GM19463 (cell line): ENCODE measurements around the gene SOBP.

Experiments used
- ATAC-seq: cut with Tn5 transposase; IDR thresholded peaks from one replicate; pipeline ENCODE4 v1.9.1; 2021; ENCODE audit warnings: mild to moderate bottlenecking, moderate library complexity; ENCODE audit not compliant: unreplicated experiment

SOBP gene

GRCh38 chr6:107485157-107485556, 4.8 kb upstream of the SOBP start:
- no peak for ATAC-seq

- no peak for ATAC-seq
Observed at GRCh38 chr6:107488174-107488874, 1.6 kb upstream of the SOBP start.

GRCh38 chr6:107488875-107489635, 862 bp upstream of the SOBP start:
- no peak for ATAC-seq

DNA sequence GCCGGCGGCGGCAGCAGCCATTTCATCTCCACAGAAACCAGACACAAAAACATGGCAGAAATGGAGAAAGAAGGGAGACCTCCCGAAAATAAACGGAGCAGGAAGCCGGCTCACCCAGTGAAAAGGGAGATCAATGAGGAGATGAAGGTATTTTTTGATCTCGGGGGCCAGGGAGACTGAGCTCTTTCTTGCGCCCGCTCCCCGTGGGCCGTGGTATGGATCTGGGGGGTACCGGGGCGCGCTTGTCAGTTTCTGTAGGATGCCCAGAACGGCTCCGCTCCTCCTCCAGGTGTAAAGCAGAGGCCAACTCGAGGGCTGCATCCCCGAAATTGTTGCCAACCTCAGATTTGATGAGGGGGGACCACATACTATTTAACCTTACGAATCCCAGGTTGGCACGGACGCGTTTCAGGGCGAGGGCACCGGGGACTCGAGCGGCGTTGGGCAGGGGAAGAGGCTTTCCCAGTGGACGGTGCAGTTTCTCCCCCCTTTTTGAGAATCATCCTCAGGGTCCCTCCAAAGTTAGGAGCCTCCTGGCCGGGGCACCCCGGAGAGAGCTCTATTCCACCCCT, 735 bp downstream of the SOBP start:
- ATAC-seq: no peak

DNA sequence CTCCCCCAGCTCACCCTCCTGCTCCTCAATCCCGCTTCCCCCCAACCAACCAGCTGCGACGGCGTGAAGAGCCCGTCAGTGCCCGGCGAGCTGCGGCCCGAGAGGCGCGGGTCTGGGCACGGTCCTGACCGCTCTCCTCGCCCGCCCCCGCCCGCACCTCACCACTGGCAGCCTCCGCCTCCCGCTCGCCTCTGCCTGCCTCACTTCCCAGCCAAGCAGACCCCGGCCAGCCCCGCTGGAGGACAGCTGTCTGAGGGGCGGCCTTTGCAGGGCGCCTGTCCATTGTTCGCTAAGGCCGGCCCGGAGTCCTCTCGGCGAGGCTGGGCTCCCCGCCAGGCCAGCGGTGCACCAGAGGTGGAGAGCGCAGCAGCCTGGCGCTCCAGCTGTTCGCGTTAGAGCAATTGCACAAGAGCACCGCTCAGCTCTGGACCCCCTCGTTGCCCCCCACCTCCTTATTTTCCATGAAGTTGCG, 1.3 kb downstream of the SOBP start:
- ATAC-seq: no peak

DNA sequence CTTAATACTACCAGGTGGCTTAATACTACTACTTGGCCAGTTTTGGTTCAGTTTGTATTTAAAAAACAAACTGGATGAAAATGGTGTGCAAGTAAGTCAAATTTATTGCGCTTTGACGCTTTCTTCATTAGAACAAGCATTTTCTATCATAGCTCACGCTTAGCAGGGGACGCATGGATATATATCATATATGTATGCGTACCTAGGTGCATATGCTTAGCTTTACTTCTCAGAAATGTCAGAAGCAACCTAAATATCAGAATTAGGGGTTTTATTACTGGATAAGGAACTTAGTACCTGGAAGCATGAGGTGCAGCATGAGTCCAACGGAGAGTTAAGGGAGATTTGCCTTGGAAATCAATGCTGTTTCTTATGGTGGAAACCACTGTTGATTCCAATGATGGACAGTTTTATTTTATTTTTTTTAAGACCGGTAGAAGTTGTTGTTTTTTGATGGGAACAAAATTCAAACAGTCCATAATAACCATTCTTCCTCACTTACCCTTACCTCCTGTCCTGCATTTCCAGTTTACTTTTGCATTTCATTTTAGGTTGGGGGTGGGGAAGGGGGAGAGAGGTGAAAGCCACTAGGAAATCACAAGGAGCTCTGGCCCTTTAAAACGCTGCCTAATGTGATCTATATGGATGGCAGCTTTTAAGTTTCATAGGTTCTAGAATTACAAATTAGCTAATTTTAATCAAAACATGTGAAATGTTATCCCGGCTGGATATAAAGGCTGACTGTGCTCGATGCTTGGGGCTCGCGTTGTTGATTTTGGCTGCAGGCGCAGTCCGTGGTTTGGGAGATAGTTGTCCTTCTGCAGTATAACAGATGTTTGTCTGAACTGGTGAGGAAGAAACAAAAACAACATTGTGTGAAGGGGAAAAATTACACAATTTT, 2.1 kb downstream of the SOBP start:
- ATAC-seq: no peak

GRCh38 chr6:107493158-107494057, 3.5 kb downstream of the SOBP start:
- no peak for ATAC-seq

- no peak for ATAC-seq
Observed at GRCh38 chr6:107495196-107495643, 5.3 kb downstream of the SOBP start.

DNA sequence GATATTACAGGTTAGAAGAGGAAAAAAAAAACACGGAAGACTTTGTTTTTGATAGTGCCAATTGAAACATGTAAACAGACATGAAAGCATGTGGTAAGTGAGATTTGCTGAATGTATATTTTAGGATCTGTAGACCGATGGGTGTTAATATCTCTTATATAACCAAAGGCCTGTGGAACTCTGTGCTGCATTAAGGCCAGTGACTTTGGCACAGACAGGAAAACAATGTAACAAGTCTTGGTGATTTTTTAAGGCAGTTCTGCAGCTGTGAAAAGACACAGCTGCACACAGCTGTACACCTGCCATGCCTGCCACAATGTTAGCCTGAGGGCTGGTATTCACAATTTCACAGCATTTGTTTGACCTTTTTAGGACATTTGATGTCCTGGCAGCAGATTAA, 6.1 kb downstream of the SOBP start:
- ATAC-seq: no peak

DNA sequence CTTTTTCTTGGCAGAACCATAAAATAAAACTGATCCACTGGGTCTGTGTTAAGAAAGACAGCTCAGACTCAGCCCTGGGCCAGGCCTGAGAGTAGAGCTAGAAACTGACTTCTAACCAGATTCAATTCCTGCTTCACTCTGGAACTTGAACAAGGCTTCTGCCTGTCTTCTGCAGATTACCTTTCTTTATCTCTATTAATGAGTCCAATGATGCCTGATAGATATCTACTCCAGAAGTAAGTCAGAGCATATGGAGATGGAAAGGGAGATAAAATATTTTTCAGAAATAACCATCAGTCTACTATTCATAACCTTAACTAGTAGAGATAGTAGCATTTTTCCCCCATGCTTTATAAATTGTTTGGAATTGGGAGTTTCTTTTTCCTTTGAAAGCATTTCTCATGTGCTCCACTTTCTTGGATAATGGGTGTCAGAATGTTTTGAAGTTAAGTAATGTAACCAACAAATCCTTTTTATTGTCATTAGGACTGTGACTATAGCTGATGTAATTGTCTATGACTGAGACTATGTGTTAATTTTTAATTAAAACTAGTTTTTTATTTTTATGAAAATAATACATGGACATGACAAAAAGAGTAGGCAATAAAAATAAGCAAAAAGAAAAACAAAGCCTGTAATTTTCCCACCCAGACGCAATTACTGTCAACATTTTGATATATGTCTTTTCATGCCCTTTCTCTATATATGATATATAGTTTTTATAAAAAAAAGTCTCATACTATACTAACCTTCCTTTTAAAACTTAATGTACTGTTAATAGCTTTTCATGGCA, 7.2 kb downstream of the SOBP start:
- no peak for ATAC-seq

DNA sequence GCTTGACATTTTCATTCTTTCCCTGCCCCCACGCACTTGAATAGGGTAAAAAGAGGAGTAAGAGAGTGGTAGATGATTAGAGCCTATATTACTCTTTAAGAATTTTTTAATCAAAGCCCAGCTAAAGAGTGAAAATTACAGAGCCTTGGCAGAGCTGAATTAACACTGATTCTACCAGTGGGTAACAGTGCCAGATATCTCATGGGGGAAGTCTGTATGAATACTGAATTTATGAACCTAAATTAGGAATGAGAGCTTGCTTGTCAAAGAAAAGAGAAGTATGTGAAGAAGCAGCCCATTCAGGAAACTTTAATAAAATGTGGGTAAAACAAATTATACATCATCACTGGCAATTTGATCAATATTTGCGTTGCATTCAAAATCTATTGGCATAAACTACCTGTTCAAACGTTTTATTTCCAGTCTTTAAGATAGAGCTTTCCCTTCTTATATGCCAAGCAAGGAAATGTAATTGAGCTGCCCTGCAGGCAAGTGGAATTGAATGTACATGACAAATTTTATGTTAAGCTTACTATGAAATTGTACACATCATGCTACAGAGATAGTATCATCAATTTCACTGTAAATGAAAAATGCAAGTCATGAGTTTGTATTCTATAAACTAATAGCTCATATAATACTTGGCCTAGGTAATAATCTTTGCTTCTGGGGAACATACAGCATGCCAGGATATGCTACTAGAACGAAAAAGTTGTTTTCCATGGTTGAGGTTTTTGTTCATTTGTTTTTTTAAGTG, 14.5 kb downstream of the SOBP start:
- no peak for ATAC-seq

- no peak for ATAC-seq
Observed at GRCh38 chr6:107506145-107506544, 16.2 kb downstream of the SOBP start.

GRCh38 chr6:107509506-107509905, 19.6 kb downstream of the SOBP start:
- ATAC-seq: no peak

- no peak for ATAC-seq
Observed at GRCh38 chr6:107510108-107510507, 20.2 kb downstream of the SOBP start.

DNA sequence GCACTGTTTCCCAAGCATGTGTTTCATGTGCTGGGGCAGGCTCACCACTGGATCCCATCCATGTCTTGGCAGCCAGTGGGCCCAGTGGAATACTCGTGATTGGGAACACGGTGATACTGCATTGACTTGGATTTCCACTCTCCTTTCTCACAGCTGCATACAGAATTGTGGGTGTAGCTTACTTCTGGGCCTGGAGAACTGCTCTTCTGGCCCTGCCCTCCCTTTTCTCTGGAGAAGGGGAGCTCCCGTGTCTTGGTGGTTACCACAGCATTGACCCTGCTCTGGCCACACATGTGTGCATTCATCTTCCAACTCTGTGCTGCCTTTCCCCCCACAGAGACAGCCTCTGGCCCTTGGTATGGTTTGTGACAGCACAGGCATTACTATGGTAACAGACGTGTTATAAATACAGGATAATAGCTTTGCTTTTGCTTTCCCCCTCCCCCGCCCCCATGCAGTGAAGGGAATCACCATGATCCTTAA, 21.6 kb downstream of the SOBP start:
- no peak for ATAC-seq

GRCh38 chr6:107513214-107513613, 23.3 kb downstream of the SOBP start:
- ATAC-seq: no peak

- no peak for ATAC-seq
Observed at GRCh38 chr6:107515955-107516354, 26.0 kb downstream of the SOBP start.

DNA sequence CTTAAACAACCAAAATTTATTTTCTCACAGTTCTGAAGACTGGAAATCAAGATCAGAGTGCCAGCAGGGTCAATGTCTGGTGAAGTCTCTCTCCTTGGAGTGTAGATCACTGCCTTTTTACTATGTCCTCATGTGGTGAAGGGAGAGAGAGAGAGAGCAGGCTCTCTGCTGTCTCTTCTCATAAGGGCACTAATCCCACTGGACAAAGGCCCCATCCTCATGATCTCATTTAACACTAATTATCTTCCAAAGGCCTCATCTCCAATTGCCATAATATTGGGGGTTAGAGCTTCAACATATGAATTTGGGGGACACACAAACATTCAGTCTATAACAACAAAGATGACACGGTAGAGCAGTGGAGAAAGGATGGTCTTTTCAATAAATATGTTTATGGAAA, 27.4 kb downstream of the SOBP start:
- ATAC-seq: no peak
